ENCODE measurements around the gene RAB25. TPM values are rescaled to one million over a fixed set of nuclear protein-coding genes. Genes with fewer than 3 reads are reported as not detected.

Gene RAB25
- polyA plus RNA-seq, 1 donor (not counting 4 experiments of a cell fraction or from before 2014, with no cell fraction given), result 93.4 TPM

DNA sequence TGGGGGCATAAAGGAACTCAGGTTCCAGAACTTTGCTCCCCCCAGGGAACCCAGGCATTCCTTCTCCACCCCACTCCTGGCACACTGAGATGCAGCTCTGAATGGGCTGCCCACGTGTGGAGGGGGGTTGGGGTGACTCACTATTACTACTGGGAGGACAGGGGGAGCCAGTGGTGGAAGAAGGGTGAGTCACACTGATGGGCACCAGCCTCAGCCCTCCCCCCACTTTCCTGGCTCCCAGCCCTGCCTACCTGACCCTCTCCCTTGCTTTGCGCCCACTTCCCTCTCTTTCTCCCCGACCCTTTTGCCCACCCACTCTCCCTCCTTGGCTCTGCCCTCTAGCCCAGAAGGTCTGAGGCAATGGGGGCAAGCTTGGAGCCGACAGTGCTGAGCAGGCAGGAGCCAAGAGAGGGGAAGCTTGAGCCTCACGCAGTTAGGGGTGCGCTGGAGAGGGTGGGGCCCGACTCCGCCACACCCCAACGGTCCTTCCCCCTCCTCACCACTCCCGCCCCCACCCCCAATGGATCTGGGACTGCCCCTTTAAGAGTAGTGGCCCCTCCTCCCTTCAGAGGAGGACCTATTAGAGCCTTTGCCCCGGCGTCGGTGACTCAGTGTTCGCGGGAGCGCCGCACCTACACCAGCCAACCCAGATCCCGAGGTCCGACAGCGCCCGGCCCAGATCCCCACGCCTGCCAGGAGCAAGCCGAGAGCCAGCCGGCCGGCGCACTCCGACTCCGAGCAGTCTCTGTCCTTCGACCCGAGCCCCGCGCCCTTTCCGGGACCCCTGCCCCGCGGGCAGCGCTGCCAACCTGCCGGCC is 53.4 kb downstream of the RAB25 start, which contains the start of gene LMNA:
TSS of gene LMNA (plus strand) at position 611 of the 818 bp plus-strand sequence. CDS start 208 bp downstream, outside the sequence.
- peaks cover 20% of the 10 kb centered on the region for H4K20me1 ChIP-seq (ENCODE audit: control insufficient read depth, extremely low read depth, insufficient read depth, low read length)
- peaks cover 2 to 4% of the 10 kb centered on the region in 2 experiments for H3K36me3 ChIP-seq (ENCODE audit: control insufficient read depth in 2 of 2, extremely low read depth in 1 of 2, insufficient read depth in 2 of 2, low read length in 2 of 2)
- no peaks in the 10 kb centered on the region for H3K9me3 ChIP-seq (ENCODE audit: control insufficient read depth, low read depth, low read length)
- peak within 1 kb of the TSS; percentile 61 for H2AFZ ChIP-seq (ENCODE audit: control insufficient read depth, low read length)
- no peak for TF ChIP-seq EZH2 (IDR thresholded peaks at IDR 0.05; ENCODE audit: low read length)
- TF ChIP-seq, protein P1, sequence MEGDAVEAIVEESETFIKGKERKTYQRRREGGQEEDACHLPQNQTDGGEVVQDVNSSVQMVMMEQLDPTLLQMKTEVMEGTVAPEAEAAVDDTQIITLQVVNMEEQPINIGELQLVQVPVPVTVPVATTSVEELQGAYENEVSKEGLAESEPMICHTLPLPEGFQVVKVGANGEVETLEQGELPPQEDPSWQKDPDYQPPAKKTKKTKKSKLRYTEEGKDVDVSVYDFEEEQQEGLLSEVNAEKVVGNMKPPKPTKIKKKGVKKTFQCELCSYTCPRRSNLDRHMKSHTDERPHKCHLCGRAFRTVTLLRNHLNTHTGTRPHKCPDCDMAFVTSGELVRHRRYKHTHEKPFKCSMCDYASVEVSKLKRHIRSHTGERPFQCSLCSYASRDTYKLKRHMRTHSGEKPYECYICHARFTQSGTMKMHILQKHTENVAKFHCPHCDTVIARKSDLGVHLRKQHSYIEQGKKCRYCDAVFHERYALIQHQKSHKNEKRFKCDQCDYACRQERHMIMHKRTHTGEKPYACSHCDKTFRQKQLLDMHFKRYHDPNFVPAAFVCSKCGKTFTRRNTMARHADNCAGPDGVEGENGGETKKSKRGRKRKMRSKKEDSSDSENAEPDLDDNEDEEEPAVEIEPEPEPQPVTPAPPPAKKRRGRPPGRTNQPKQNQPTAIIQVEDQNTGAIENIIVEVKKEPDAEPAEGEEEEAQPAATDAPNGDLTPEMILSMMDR (optimal IDR thresholded peaks at IDR 0.05 in 1 of 3, IDR thresholded peaks at IDR 0.05 in 1 of 3, conservative IDR thresholded peaks at IDR 0.05 in 1 of 3; ENCODE audit: extremely low read depth in 1 of 3, insufficient read depth in 2 of 3, low read length in 3 of 3), result no peak
- peak within 1 kb of the TSS; percentile 96 for H3K27ac ChIP-seq (ENCODE audit: control insufficient read depth, insufficient read depth, low read length)
- H3K4me2 ChIP-seq (ENCODE audit: control insufficient read depth, extremely low read depth, insufficient read depth, low read depth, low read length), result peak within 1 kb of the TSS; percentile 82
- H3K4me1 ChIP-seq (ENCODE audit: control insufficient read depth, extremely low read depth, insufficient read depth, low read length), result peaks cover 32% of the 10 kb centered on the region
- H3K9me1 ChIP-seq (ENCODE audit: control insufficient read depth, extremely low read depth, insufficient read depth, low read length), result no peaks in the 10 kb centered on the region
- dilution Hi-C loops (cut with MboI; ENCODE audit: extremely low pct_ligation_motif_present, low sequenced_read_pairs), result no loop called here
- DNase-seq (ENCODE audit: low read depth, low spot score) (peak; percentile 96), FAIRE-seq (peak; percentile 67)
- H3K4me3 ChIP-seq (ENCODE audit: control insufficient read depth in 2 of 3, extremely low read depth in 1 of 3, insufficient read depth in 2 of 3, low read depth in 1 of 3, low read length in 3 of 3), result peak within 1 kb of the TSS; percentile 77 to 99 (median 84)
- no peaks in the 10 kb centered on the region for H3K27me3 ChIP-seq (ENCODE audit: control insufficient read depth, extremely low read depth, insufficient read depth, low read length)
- peak within 1 kb of the TSS; percentile 100 for H3K9ac ChIP-seq (ENCODE audit: control insufficient read depth, extremely low read depth, insufficient read depth, low read length)
- H3K79me2 ChIP-seq (ENCODE audit: control insufficient read depth, insufficient read depth, low read length), result peaks cover 46% of the 10 kb centered on the region

DNA sequence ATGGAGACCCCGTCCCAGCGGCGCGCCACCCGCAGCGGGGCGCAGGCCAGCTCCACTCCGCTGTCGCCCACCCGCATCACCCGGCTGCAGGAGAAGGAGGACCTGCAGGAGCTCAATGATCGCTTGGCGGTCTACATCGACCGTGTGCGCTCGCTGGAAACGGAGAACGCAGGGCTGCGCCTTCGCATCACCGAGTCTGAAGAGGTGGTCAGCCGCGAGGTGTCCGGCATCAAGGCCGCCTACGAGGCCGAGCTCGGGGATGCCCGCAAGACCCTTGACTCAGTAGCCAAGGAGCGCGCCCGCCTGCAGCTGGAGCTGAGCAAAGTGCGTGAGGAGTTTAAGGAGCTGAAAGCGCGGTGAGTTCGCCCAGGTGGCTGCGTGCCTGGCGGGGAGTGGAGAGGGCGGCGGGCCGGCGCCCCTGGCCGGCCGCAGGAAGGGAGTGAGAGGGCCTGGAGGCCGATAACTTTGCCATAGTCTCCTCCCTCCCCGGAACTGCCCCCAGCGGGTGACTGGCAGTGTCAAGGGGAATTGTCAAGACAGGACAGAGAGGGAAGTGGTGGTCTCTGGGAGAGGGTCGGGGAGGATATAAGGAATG is 54.1 kb downstream of the RAB25 start:
- dilution Hi-C loops (cut with MboI; ENCODE audit: extremely low pct_ligation_motif_present, low sequenced_read_pairs), result no loop called here
- DNase-seq (ENCODE audit: low read depth, low spot score), result no peak
- H4K20me1 ChIP-seq (ENCODE audit: control insufficient read depth, extremely low read depth, insufficient read depth, low read length), result peaks cover 25% of the 10 kb centered on the region
- H3K4me1 ChIP-seq (ENCODE audit: control insufficient read depth, extremely low read depth, insufficient read depth, low read length), result peaks cover 38% of the 10 kb centered on the region
- H2AFZ ChIP-seq (ENCODE audit: control insufficient read depth, low read length), result no peak overlapping the region
- H3K79me2 ChIP-seq (ENCODE audit: control insufficient read depth, insufficient read depth, low read length), result peaks cover 53% of the 10 kb centered on the region
- H3K27me3 ChIP-seq (ENCODE audit: control insufficient read depth, extremely low read depth, insufficient read depth, low read length), result no peaks in the 10 kb centered on the region
- FAIRE-seq, result no peak
- H3K27ac ChIP-seq (ENCODE audit: control insufficient read depth, insufficient read depth, low read length), result peak overlapping the region; percentile 96
- peak overlapping the region; percentile 77 to 99 (median 84) for H3K4me3 ChIP-seq (ENCODE audit: control insufficient read depth in 2 of 3, extremely low read depth in 1 of 3, insufficient read depth in 2 of 3, low read depth in 1 of 3, low read length in 3 of 3)
- peaks cover 2 to 8% of the 10 kb centered on the region in 2 experiments for H3K36me3 ChIP-seq (ENCODE audit: control insufficient read depth in 2 of 2, extremely low read depth in 1 of 2, insufficient read depth in 2 of 2, low read length in 2 of 2)
- peak overlapping the region; percentile 66 for H3K4me2 ChIP-seq (ENCODE audit: control insufficient read depth, extremely low read depth, insufficient read depth, low read depth, low read length)
- TF ChIP-seq, protein P1 (optimal IDR thresholded peaks at IDR 0.05 in 1 of 3, IDR thresholded peaks at IDR 0.05 in 1 of 3, conservative IDR thresholded peaks at IDR 0.05 in 1 of 3; ENCODE audit: extremely low read depth in 1 of 3, insufficient read depth in 2 of 3, low read length in 3 of 3), result no peak
- TF ChIP-seq EZH2 (IDR thresholded peaks at IDR 0.05; ENCODE audit: low read length), result no peak
- H3K9ac ChIP-seq (ENCODE audit: control insufficient read depth, extremely low read depth, insufficient read depth, low read length), result peak overlapping the region; percentile 100
- H3K9me1 ChIP-seq (ENCODE audit: control insufficient read depth, extremely low read depth, insufficient read depth, low read length), result peaks cover 1% of the 10 kb centered on the region
- H3K9me3 ChIP-seq (ENCODE audit: control insufficient read depth, low read depth, low read length), result no peaks in the 10 kb centered on the region

Data from keratinocyte (primary cell).